HCT116 (cell line): Measurements from ENCODE around the gene GALNT14. TPM values are rescaled to one million over a fixed set of nuclear protein-coding genes. Genes with fewer than 3 reads are reported as not detected.

Source experiments
- ATAC-seq: fragments of 200-7000 bp; cut with Tn5 transposase; 2 replicates; pipeline ENCODE4 v1.9.1; 2020; ENCODE audit warnings: mild to moderate bottlenecking, moderate library complexity
- BruUV-seq: library from RNA; stranded (reverse); fragments of 400-500 nt; replicated peaks from 2 replicates; lab custom pipeline; 2021; lab: Mats Ljungman, UMichigan
- CTCF ChIA-PET: fragments of 300-600 bp; sonication (Branson Sonifier 250); formaldehyde crosslinking; loops from one replicate; lab custom pipeline; 2021; ENCODE audit warnings: antibody characterized with exemption; lab: Charles Lee
- POLR2A ChIA-PET: fragments of 300-600, 350-600 bp; sonication (Branson Sonifier 250); formaldehyde crosslinking; loops from one replicate; lab custom pipeline; 2021; ENCODE audit warnings: antibody characterized with exemption; lab: Charles Lee
- RAD21 ChIA-PET, 2 experiments: fragments of 300-600 bp; sonication (Branson Sonifier 250); formaldehyde crosslinking; loops; one replicate each; lab custom pipeline; 2023; ENCODE audit warnings: low total read pairs in 2 of 2; ENCODE audit not compliant: uncharacterized antibody in 2 of 2, unreplicated experiment in 2 of 2, low non-redundant PET in 1 of 2; lab: Charles Lee
- DNase-seq: peaks from one replicate; pipeline ENCODE4 v3.0.0-alpha.2; 2010; ENCODE audit warnings: low read depth, low spot score
- H2AFZ ChIP-seq: fragments of 200-600 bp; shearing (Covaris generic), sonication (generic); 2 replicates; pipeline ENCODE4 v1.6.1; 2017; ENCODE audit warnings: low read depth, mixed run types, mixed read lengths, antibody characterized with exemption, low read length; ENCODE audit not compliant: poor library complexity, severe bottlenecking
- H3K27ac ChIP-seq: 2 replicates; pipeline ENCODE4 v1.5.1; 2012; ENCODE audit warnings: low read depth, low read length
- H3K27me3 ChIP-seq: fragments of 200-600 bp; sonication (generic); 2 replicates; pipeline ENCODE4 v1.6.1; 2016; ENCODE audit warnings: mixed run types, low read length, mixed read lengths; ENCODE audit not compliant: insufficient read depth
- H3K36me3 ChIP-seq, 2 experiments: fragments of 200-500 bp in 1 of 2; fragments of 200-600 bp in 1 of 2; sonication (Bioruptor generic) in 1 of 2; sonication (generic) in 1 of 2; 2 replicates each; pipeline versions ENCODE4 v1.5.1 to v1.6.1; 2014 to 2016; ENCODE audit warnings: low read length in 2 of 2, inconsistent platforms in 1 of 2, mixed read lengths in 1 of 2, mixed run types in 1 of 2; ENCODE audit not compliant: insufficient read depth in 2 of 2, control insufficient read depth in 1 of 2
- H3K4me1 ChIP-seq, 2 experiments: fragments of 200-600 bp in 1 of 2; sonication (generic) in 1 of 2; 2 replicates each; pipeline versions ENCODE4 v1.5.1 to v1.6.1; 2012 to 2017; ENCODE audit warnings: low read length in 2 of 2, inconsistent platforms in 1 of 2, mild to moderate bottlenecking in 1 of 2, mixed read lengths in 1 of 2, mixed run types in 1 of 2, moderate library complexity in 1 of 2; ENCODE audit not compliant: insufficient read depth in 2 of 2, control insufficient read depth in 1 of 2
- H3K4me2 ChIP-seq: fragments of 200-600 bp; sonication (generic); 2 replicates; pipeline ENCODE4 v1.6.1; 2017; ENCODE audit warnings: mixed run types, low read length, mixed read lengths
- H3K4me3 ChIP-seq, 2 experiments: fragments of 200-600 bp in 1 of 2; sonication (generic) in 1 of 2; replicated peaks in 1 of 2; 2 replicates each; pipeline ENCODE4 v1.5.1; 2011 to 2016; ENCODE audit warnings: low read length in 2 of 2, control low read depth in 1 of 2, low read depth in 1 of 2, mild to moderate bottlenecking in 1 of 2, mixed read lengths in 1 of 2, mixed run types in 1 of 2
- H3K79me2 ChIP-seq: fragments of 200-600 bp; sonication (generic); 2 replicates; pipeline ENCODE4 v1.6.1; 2017; ENCODE audit warnings: mild to moderate bottlenecking, mixed run types, low read length, moderate library complexity, mixed read lengths; ENCODE audit not compliant: insufficient read depth
- H3K9ac ChIP-seq: fragments of 200-600 bp; sonication (generic); 2 replicates; pipeline ENCODE4 v1.6.1; 2016; ENCODE audit warnings: low read length, mixed read lengths
- H3K9me2 ChIP-seq: fragments of 200-600 bp; sonication (generic), shearing (Covaris generic); 2 replicates; pipeline ENCODE4 v1.6.1; 2017; ENCODE audit warnings: mixed run types, mild to moderate bottlenecking, moderate library complexity; ENCODE audit not compliant: insufficient read depth
- H3K9me3 ChIP-seq, 2 experiments: fragments of 200-500 bp in 1 of 2; fragments of 200-600 bp in 1 of 2; sonication (Bioruptor generic) in 1 of 2; sonication (generic) in 1 of 2; 2 replicates each; pipeline ENCODE4 v1.6.1; 2014 to 2017; ENCODE audit warnings: low read length in 2 of 2, mixed read lengths in 2 of 2, inconsistent platforms in 1 of 2, low read depth in 1 of 2, mild to moderate bottlenecking in 1 of 2, mixed run types in 1 of 2, moderate library complexity in 1 of 2; ENCODE audit not compliant: control insufficient read depth in 1 of 2, insufficient read depth in 1 of 2
- H4K20me1 ChIP-seq: fragments of 200-600 bp; sonication (generic), shearing (Covaris generic); 2 replicates; pipeline ENCODE4 v1.6.1; 2017; ENCODE audit warnings: mixed run types, mild to moderate bottlenecking, moderate library complexity; ENCODE audit not compliant: insufficient read depth
- CBX3 ChIP-seq: IDR thresholded peaks from 2 replicates; pipeline ENCODE4 v1.6.1; 2012; ENCODE audit warnings: low read depth
- CTCF ChIP-seq, 3 experiments: fragments of 200-600 bp in 1 of 3; sonication (generic) in 1 of 3; IDR thresholded peaks in 2 of 3; conservative IDR thresholded peaks in 1 of 3; 2 replicates each; pipeline ENCODE4 v1.5.1; 2012 to 2017; ENCODE audit warnings: low read depth in 2 of 3, low read length in 2 of 3, antibody characterized with exemption in 1 of 3, borderline replicate concordance in 1 of 3, control low read depth in 1 of 3, mild to moderate bottlenecking in 1 of 3, mixed read lengths in 1 of 3, mixed run types in 1 of 3, moderate library complexity in 1 of 3; ENCODE audit not compliant: insufficient read depth in 1 of 3
- ELF1 ChIP-seq: IDR thresholded peaks from 2 replicates; pipeline ENCODE4 v1.6.1; 2012; ENCODE audit warnings: low read depth, borderline replicate concordance
- EZH2 ChIP-seq: fragments of 200-600 bp; sonication (generic); IDR thresholded peaks from 2 replicates; pipeline ENCODE4 v1.6.1; 2017; ENCODE audit warnings: antibody characterized with exemption, mixed run types
- EZH2phosphoT487 ChIP-seq: fragments of 200-600 bp; IDR thresholded peaks from 2 replicates; pipeline ENCODE4 v1.6.1; 2018; ENCODE audit warnings: antibody characterized with exemption, borderline replicate concordance
- FOSL1 ChIP-seq: IDR thresholded peaks from 2 replicates; pipeline ENCODE4 v1.6.1; 2012; ENCODE audit warnings: low read depth
- POLR2A ChIP-seq: IDR thresholded peaks from 2 replicates; pipeline ENCODE4 v1.7.0; 2011; ENCODE audit warnings: borderline replicate concordance; ENCODE audit not compliant: insufficient read depth, insufficient read length; ENCODE audit errors: extremely low read depth
- POLR2AphosphoS5 ChIP-seq: IDR thresholded peaks from 2 replicates; pipeline ENCODE4 v1.6.1; 2011; ENCODE audit warnings: mild to moderate bottlenecking, low read depth, low read length, moderate library complexity
- SP1 ChIP-seq: IDR thresholded peaks from 2 replicates; pipeline ENCODE4 v1.6.1; 2012; ENCODE audit warnings: low read depth
- SRF ChIP-seq: IDR thresholded peaks from 2 replicates; pipeline ENCODE4 v1.6.1; 2012; ENCODE audit warnings: low read depth
- TCF7L2 ChIP-seq: IDR thresholded peaks from 2 replicates; pipeline ENCODE4 v1.7.0; 2011; ENCODE audit warnings: borderline replicate concordance, inconsistent platforms; ENCODE audit not compliant: insufficient read depth, insufficient read length; ENCODE audit errors: extremely low read depth
- YY1 ChIP-seq: IDR thresholded peaks from 2 replicates; pipeline ENCODE4 v1.6.1; 2011; ENCODE audit warnings: low read length, low read depth, moderate library complexity, mild to moderate bottlenecking; ENCODE audit not compliant: insufficient replicate concordance; ENCODE audit errors: extremely low read depth
- ZBTB33 ChIP-seq: IDR thresholded peaks from 2 replicates; pipeline ENCODE4 v1.6.1; 2011; ENCODE audit warnings: mild to moderate bottlenecking, low read length, moderate library complexity; ENCODE audit not compliant: insufficient replicate concordance; ENCODE audit errors: extremely low read depth
- ZFX ChIP-seq: fragments of 450-650 bp; IDR thresholded peaks from 2 replicates; pipeline ENCODE4 v1.6.1; 2017
- intact Hi-C: fragments of 100-400 bp; cut with micrococcal nuclease; formaldehyde crosslinking; loops from 2 replicates; pipeline ENCODE4 v1.10.0; 2022
- total RNA-seq: library from RNA; stranded (reverse); gene quantifications from one replicate; pipeline ENCODE4 v1.2.1, GENCODE V29; 2021; ENCODE audit not compliant: unreplicated experiment
- TF ChIP-seq, protein P1 (sequence below): IDR thresholded peaks from 2 replicates; pipeline ENCODE4 v1.6.1; 2012

Gene GALNT14
- total RNA-seq, 1 experiment from 2014 or later = 11.2 TPM

DNA sequence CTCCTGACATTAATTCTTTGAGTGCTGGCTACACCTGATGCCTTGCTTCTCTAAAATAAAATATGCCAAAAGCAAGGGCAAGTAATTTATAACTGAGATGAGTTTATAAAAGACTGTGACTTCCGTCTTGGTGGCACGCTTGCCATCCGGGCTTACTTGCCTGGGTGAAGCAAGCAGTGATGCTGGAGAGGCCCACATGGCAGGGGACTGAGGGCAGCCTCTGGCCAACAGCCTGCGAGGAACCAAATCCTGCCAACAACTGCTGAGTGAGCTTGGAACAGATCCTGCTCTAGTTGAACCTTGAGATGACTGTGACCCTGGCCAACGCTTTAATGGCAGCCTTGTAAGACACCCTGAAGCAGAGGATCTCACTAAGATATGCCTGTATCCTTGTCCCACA is 234.9 kb downstream of the GALNT14 start:
- Histone ChIP-seq H4K20me1 (no peaks in the 10 kb centered on the region), H3K9me3 (no peaks in the 10 kb centered on the region), H3K27me3 (no peaks in the 10 kb centered on the region), H3K27ac (no peak overlapping the region), H3K4me1 (no peaks in the 10 kb centered on the region), H3K79me2 (no peaks in the 10 kb centered on the region), H3K4me3 (no peak overlapping the region), H3K9me2 (no peaks in the 10 kb centered on the region), H3K4me2 (no peak overlapping the region), H3K36me3 (no peaks in the 10 kb centered on the region), H3K9ac (no peak overlapping the region), H2AFZ (no peak overlapping the region)
- RAD21 ChIA-PET = no interaction called here
- no peak for TF ChIP-seq FOSL1
- POLR2A ChIA-PET = no interaction called here
- no TSS peak for BruUV-seq
- intact Hi-C loops = no loop called here
- ATAC-seq (no peak), DNase-seq (no peak)
- CTCF ChIA-PET = no interaction called here

- intact Hi-C loops = no loop called here
- Histone ChIP-seq H3K4me1 (no peaks in the 10 kb centered on the region), H3K79me2 (no peaks in the 10 kb centered on the region), H3K27me3 (peaks cover 4% of the 10 kb centered on the region; the same call in 1 of the 2 replicates), H3K9me2 (no peaks in the 10 kb centered on the region), H2AFZ (no peak overlapping the region), H4K20me1 (no peaks in the 10 kb centered on the region), H3K4me2 (no peak overlapping the region), H3K36me3 (no peaks in the 10 kb centered on the region), H3K27ac (no peak overlapping the region), H3K9me3 (no peaks in the 10 kb centered on the region), H3K4me3 (no peak overlapping the region), H3K9ac (no peak overlapping the region)
- BruUV-seq = no TSS peak
- POLR2A ChIA-PET = no interaction called here
- CTCF ChIA-PET = no interaction called here
- ATAC-seq = no peak
- RAD21 ChIA-PET = no interaction called here
- no peak for DNase-seq
- TF ChIP-seq TCF7L2 (no peak), CTCF (IDR thresholded peaks at IDR 0.05 in 2 of 3, conservative IDR thresholded peaks at IDR 0.05 in 1 of 3; ENCODE audit: borderline replicate concordance in 1 of 3, insufficient read depth in 1 of 3, low read depth in 2 of 3, low read length in 2 of 3) (no peak), POLR2A (no peak), ELF1 (no peak), YY1 (no peak), ZFX (no peak), EZH2phosphoT487 (no peak), CBX3 (no peak), EZH2 (no peak), SRF (no peak), ZBTB33 (no peak), POLR2AphosphoS5 (no peak), SP1 (no peak)
- TF ChIP-seq, protein P1, sequence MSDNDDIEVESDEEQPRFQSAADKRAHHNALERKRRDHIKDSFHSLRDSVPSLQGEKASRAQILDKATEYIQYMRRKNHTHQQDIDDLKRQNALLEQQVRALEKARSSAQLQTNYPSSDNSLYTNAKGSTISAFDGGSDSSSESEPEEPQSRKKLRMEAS = no peak
Measured at GRCh38 chr2:30900381-30900780, 237.9 kb downstream of the GALNT14 start.
